ENCODE measurements around the gene SERPINB3.
A peak's percentile ranks its signal among the peaks of the same experiment; 100 is the strongest.
"Not testable (repeated sequence)": the region's sequence is repeated elsewhere in the genome, so short reads cannot be mapped to it uniquely, and the experiment has no call there.

Gene SERPINB3

GRCh38 chr18:63661750-63662149 is at the start of gene SERPINB3:
Gene SERPINB3 (minus strand): TSS chr18:63661893. CDS start chr18:63661216, 677 bp downstream.
- not testable (repeated sequence) for ATAC-seq

- ATAC-seq: peak; percentile 30; the same call in 2 of the 3 replicates
- TF ChIP-seq CSRNP3 (CRISPR knock-in tag; IDR thresholded peaks at IDR 0.05): no peak
- no peak for TF ChIP-seq CSDC2 (CRISPR knock-in tag; IDR thresholded peaks at IDR 0.05)
- TF ChIP-seq POU6F1 (CRISPR knock-in tag; IDR thresholded peaks at IDR 0.05; ENCODE audit: borderline replicate concordance, low read depth): no peak
- TF ChIP-seq OSR1 (CRISPR knock-in tag; IDR thresholded peaks at IDR 0.05): no peak
- TF ChIP-seq RARB (CRISPR knock-in tag; IDR thresholded peaks at IDR 0.05): no peak
- no peak for TF ChIP-seq PATZ1 (CRISPR knock-in tag; IDR thresholded peaks at IDR 0.05; ENCODE audit: borderline replicate concordance)
- no peak for TF ChIP-seq TOX (CRISPR knock-in tag; IDR thresholded peaks at IDR 0.05; ENCODE audit: borderline replicate concordance)
- TF ChIP-seq ISL1 (CRISPR knock-in tag; IDR thresholded peaks at IDR 0.05): no peak
- TF ChIP-seq BACH2 (CRISPR knock-in tag; IDR thresholded peaks at IDR 0.05; ENCODE audit: borderline replicate concordance): no peak
- no peak for TF ChIP-seq TSHZ2 (CRISPR knock-in tag; IDR thresholded peaks at IDR 0.05)
- TF ChIP-seq ZC3H10 (CRISPR knock-in tag; IDR thresholded peaks at IDR 0.05): no peak
- TF ChIP-seq ARNTL (CRISPR knock-in tag; IDR thresholded peaks at IDR 0.05; ENCODE audit: borderline replicate concordance, low read depth): no peak
- TF ChIP-seq ZNF8 (CRISPR knock-in tag; IDR thresholded peaks at IDR 0.05): no peak
- no peak for TF ChIP-seq SNAI2 (CRISPR knock-in tag; IDR thresholded peaks at IDR 0.05)
Observed at GRCh38 chr18:63708650-63709049, 47.0 kb upstream of the SERPINB3 start.

GRCh38 chr18:63707816-63708215 is 46.1 kb upstream of the SERPINB3 start:
- TF ChIP-seq ZFP3 (CRISPR knock-in tag; IDR thresholded peaks at IDR 0.05) (no peak), ZNF70 (CRISPR knock-in tag; IDR thresholded peaks at IDR 0.05) (no peak), ZNF565 (CRISPR knock-in tag; conservative IDR thresholded peaks at IDR 0.05; ENCODE audit: low read depth) (no peak), SNAI2 (CRISPR knock-in tag; IDR thresholded peaks at IDR 0.05) (no peak), CSDC2 (CRISPR knock-in tag; IDR thresholded peaks at IDR 0.05) (no peak), ARNTL (CRISPR knock-in tag; IDR thresholded peaks at IDR 0.05; ENCODE audit: borderline replicate concordance, low read depth) (no peak), CSRNP3 (CRISPR knock-in tag; IDR thresholded peaks at IDR 0.05) (no peak)
- no peak for ATAC-seq

- ATAC-seq: no peak
- TF ChIP-seq CSDC2 (CRISPR knock-in tag; IDR thresholded peaks at IDR 0.05) (no peak), SNAI2 (CRISPR knock-in tag; IDR thresholded peaks at IDR 0.05) (no peak), TCF4 (CRISPR knock-in tag; IDR thresholded peaks at IDR 0.05; ENCODE audit: borderline replicate concordance) (no peak), ZNF8 (CRISPR knock-in tag; IDR thresholded peaks at IDR 0.05) (no peak), GLIS3 (CRISPR knock-in tag; IDR thresholded peaks at IDR 0.05) (no peak), PPARA (CRISPR knock-in tag; IDR thresholded peaks at IDR 0.05; ENCODE audit: borderline replicate concordance) (no peak), ZFP30 (CRISPR knock-in tag; IDR thresholded peaks at IDR 0.05) (no peak), TOX (CRISPR knock-in tag; IDR thresholded peaks at IDR 0.05; ENCODE audit: borderline replicate concordance) (no peak)
Observed at GRCh38 chr18:63705401-63705800, 43.7 kb upstream of the SERPINB3 start.

Measured in SK-N-SH treated with all-trans-retinoic acid at 6 μM for 48 hours (cell line).